Vagina (tissue), 2 donors: ENCODE data around the gene MLH3.

Experiments used
- POLR2A ChIP-seq, 2 donors: fragments of 450-650 bp; IDR thresholded peaks; one replicate each; pipeline ENCODE4 v1.6.1; 2017; ENCODE audit warnings: antibody characterized with exemption in 2 of 2, mild to moderate bottlenecking in 2 of 2, moderate library complexity in 2 of 2
- TF ChIP-seq, protein P1 (sequence below), 3 experiments: fragments of 450-650 bp in 2 of 3; fragments of 200-600 bp in 1 of 3; sonication (generic) in 1 of 3; IDR thresholded peaks; one replicate each; pipeline ENCODE4 v1.5.1; 2017 to 2019; ENCODE audit warnings: antibody characterized with exemption in 3 of 3, mild to moderate bottlenecking in 2 of 3, moderate library complexity in 2 of 3

DNA sequence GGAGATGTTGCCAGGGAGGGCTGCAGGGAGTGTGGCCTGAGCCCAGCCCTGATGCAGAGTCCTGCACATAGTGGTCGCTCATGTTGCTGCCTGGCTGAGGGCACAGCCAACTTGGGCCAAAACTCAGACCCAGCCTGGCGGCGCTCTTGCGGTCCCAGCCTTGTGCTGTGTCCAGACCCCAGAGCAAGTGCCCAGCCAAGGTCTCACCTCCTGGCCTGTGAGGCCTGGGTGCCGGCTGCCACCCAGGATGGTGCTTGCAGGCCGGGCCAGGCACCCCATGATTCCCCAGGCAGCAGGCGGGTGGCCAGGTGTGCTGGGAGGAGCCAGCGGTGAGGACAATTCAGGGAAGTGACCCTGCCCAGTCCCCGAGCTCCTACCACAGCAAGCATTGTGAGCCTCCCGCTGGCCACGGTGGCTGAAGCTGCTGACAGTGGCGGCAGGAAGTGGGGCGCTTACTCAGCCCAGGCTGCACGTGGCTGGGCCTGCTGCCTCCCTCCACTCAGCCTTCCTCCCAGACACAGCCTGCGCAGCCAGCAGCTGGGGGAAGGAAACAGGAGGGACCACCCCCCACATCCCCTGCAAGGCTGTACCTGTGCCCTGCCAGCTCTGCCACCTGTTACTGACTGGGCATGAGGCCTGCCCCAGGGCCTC lies 78.1 kb downstream of the MLH3 start:
- TF ChIP-seq, protein P1, sequence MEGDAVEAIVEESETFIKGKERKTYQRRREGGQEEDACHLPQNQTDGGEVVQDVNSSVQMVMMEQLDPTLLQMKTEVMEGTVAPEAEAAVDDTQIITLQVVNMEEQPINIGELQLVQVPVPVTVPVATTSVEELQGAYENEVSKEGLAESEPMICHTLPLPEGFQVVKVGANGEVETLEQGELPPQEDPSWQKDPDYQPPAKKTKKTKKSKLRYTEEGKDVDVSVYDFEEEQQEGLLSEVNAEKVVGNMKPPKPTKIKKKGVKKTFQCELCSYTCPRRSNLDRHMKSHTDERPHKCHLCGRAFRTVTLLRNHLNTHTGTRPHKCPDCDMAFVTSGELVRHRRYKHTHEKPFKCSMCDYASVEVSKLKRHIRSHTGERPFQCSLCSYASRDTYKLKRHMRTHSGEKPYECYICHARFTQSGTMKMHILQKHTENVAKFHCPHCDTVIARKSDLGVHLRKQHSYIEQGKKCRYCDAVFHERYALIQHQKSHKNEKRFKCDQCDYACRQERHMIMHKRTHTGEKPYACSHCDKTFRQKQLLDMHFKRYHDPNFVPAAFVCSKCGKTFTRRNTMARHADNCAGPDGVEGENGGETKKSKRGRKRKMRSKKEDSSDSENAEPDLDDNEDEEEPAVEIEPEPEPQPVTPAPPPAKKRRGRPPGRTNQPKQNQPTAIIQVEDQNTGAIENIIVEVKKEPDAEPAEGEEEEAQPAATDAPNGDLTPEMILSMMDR (IDR thresholded peaks at IDR 0.05): no peak
- TF ChIP-seq POLR2A (IDR thresholded peaks at IDR 0.05): no peak
